ENCODE measurements around the gene PPP6R1. TPM values are rescaled to one million over a fixed set of nuclear protein-coding genes. Genes with fewer than 3 reads are reported as not detected.

Gene PPP6R1
- total RNA-seq, 2 donors from 2014 or later: 49.5 to 112 TPM

- Histone ChIP-seq H3K9me3 (no peaks in the 10 kb centered on the region), H3K36me3 (peaks cover 4 to 14% of the 10 kb centered on the region in 2 donors), H3K4me3 (no peak overlapping the region), H3K27me3 (replicated peaks; ENCODE audit: insufficient read depth) (no peaks in the 10 kb centered on the region), H3K27ac (no peak overlapping the region), H3K4me1 (replicated peaks) (no peaks in the 10 kb centered on the region)
- intact Hi-C loops (cut with DNase I): no loop called here
- TF ChIP-seq POLR2AphosphoS5 (IDR thresholded peaks at IDR 0.05) (no peak), POLR2A (IDR thresholded peaks at IDR 0.05) (no peak), CTCF (IDR thresholded peaks at IDR 0.05) (no peak)
- no peak for DNase-seq (ENCODE audit: low spot score)
- WGBS: 91% methylated on average over 18 of the region's 18 CpGs
These were observed 8.4 kb downstream of the PPP6R1 start for GRCh38 chr19:55250262-55251036.

- DNase-seq (ENCODE audit: low spot score): no peak
- Histone ChIP-seq H3K9me3 (no peaks in the 10 kb centered on the region), H3K27ac (no peak overlapping the region), H3K4me3 (no peak overlapping the region), H3K36me3 (peaks cover 10 to 20% of the 10 kb centered on the region in 2 donors), H3K4me1 (replicated peaks) (no peaks in the 10 kb centered on the region), H3K27me3 (replicated peaks; ENCODE audit: insufficient read depth) (no peaks in the 10 kb centered on the region)
- WGBS: 91% methylated on average over 11 of the region's 11 CpGs
- TF ChIP-seq CTCF (IDR thresholded peaks at IDR 0.05) (no peak), POLR2AphosphoS5 (IDR thresholded peaks at IDR 0.05) (no peak), POLR2A (IDR thresholded peaks at IDR 0.05) (no peak)
- intact Hi-C loops (cut with DNase I): no loop called here
These were observed 9.0 kb downstream of the PPP6R1 start for GRCh38 chr19:55249841-55250240.

- 85% methylated on average over 9 of the region's 9 CpGs for WGBS
- TF ChIP-seq CTCF (IDR thresholded peaks at IDR 0.05): no peak
- no peak for TF ChIP-seq POLR2A (IDR thresholded peaks at IDR 0.05)
- TF ChIP-seq POLR2AphosphoS5 (IDR thresholded peaks at IDR 0.05): no peak
- Histone ChIP-seq H3K36me3 (peaks cover 19 to 27% of the 10 kb centered on the region in 2 donors), H3K27ac (no peak overlapping the region), H3K27me3 (replicated peaks; ENCODE audit: insufficient read depth) (no peaks in the 10 kb centered on the region), H3K4me3 (no peak overlapping the region), H3K9me3 (no peaks in the 10 kb centered on the region), H3K4me1 (replicated peaks) (no peaks in the 10 kb centered on the region)
- DNase-seq (ENCODE audit: low spot score): no peak
- intact Hi-C loops (cut with DNase I): no loop called here
These were observed 10.1 kb downstream of the PPP6R1 start for GRCh38 chr19:55248704-55249103.

GRCh38 chr19:55248166-55248675 is 10.6 kb downstream of the PPP6R1 start:
- H3K36me3 ChIP-seq: peaks cover 19 to 27% of the 10 kb centered on the region in 2 donors
- intact Hi-C loops (cut with DNase I): no loop called here
- H3K27me3 ChIP-seq (replicated peaks; ENCODE audit: insufficient read depth): no peaks in the 10 kb centered on the region
- no peak overlapping the region for H3K27ac ChIP-seq
- 82% methylated on average over 10 of the region's 10 CpGs for WGBS
- no peak for DNase-seq (ENCODE audit: low spot score)
- no peak overlapping the region for H3K4me3 ChIP-seq
- TF ChIP-seq POLR2A (IDR thresholded peaks at IDR 0.05) (no peak), CTCF (IDR thresholded peaks at IDR 0.05) (no peak), POLR2AphosphoS5 (IDR thresholded peaks at IDR 0.05) (no peak)
- H3K9me3 ChIP-seq: no peaks in the 10 kb centered on the region
- no peaks in the 10 kb centered on the region for H3K4me1 ChIP-seq (replicated peaks)

GRCh38 chr19:55247621-55248099 is 11.2 kb downstream of the PPP6R1 start:
- WGBS: 45% methylated on average over 10 of the region's 10 CpGs
- no peak overlapping the region for H3K27ac ChIP-seq
- H3K36me3 ChIP-seq: peaks cover 19 to 27% of the 10 kb centered on the region in 2 donors
- intact Hi-C loops (cut with DNase I): no loop called here
- no peak overlapping the region for H3K4me3 ChIP-seq
- no peak for TF ChIP-seq CTCF (IDR thresholded peaks at IDR 0.05)
- no peak for TF ChIP-seq POLR2AphosphoS5 (IDR thresholded peaks at IDR 0.05)
- no peak for TF ChIP-seq POLR2A (IDR thresholded peaks at IDR 0.05)
- no peaks in the 10 kb centered on the region for H3K27me3 ChIP-seq (replicated peaks; ENCODE audit: insufficient read depth)
- DNase-seq (ENCODE audit: low spot score): no peak
- no peaks in the 10 kb centered on the region for H3K4me1 ChIP-seq (replicated peaks)
- no peaks in the 10 kb centered on the region for H3K9me3 ChIP-seq
